Neural cell (in vitro differentiated cells): ENCODE measurements around the gene DGCR8. TPM values are rescaled to one million over a fixed set of nuclear protein-coding genes. Genes with fewer than 3 reads are reported as not detected.

Experiments used
- H2AFZ ChIP-seq: fragments of 200-600, 300-800 bp; sonication (generic), shearing (Covaris generic); 2 replicates; pipeline ENCODE4 v1.6.0; 2014; ENCODE audit warnings: low read depth, mild to moderate bottlenecking, antibody characterized with exemption, low read length, moderate library complexity
- H3F3A ChIP-seq: fragments of 200-600 bp; shearing (Covaris generic); 2 replicates; pipeline ENCODE4 v1.6.1; 2016; ENCODE audit warnings: mild to moderate bottlenecking, moderate library complexity, mixed read lengths, antibody characterized with exemption, low read length; ENCODE audit not compliant: insufficient read depth, poor library complexity, severe bottlenecking
- H3K27ac ChIP-seq: fragments of 200-600, 300-800 bp; sonication (generic), shearing (Covaris generic); 2 replicates; pipeline ENCODE4 v1.5.1; 2014; ENCODE audit warnings: mild to moderate bottlenecking, low read length, moderate library complexity
- H3K27me3 ChIP-seq: fragments of 300-800, 200-600 bp; sonication (generic), shearing (Covaris generic); 2 replicates; pipeline ENCODE4 v1.6.0; 2014; ENCODE audit warnings: mild to moderate bottlenecking, low read depth, low read length, moderate library complexity; ENCODE audit not compliant: insufficient read depth
- H3K36me3 ChIP-seq: fragments of 300-800, 200-600 bp; sonication (generic), shearing (Covaris generic); 2 replicates; pipeline ENCODE4 v1.5.1; 2014; ENCODE audit warnings: mild to moderate bottlenecking, antibody characterized with exemption, low read length, moderate library complexity; ENCODE audit not compliant: insufficient read depth
- H3K4me2 ChIP-seq: fragments of 300-800, 200-600 bp; sonication (generic), shearing (Covaris generic); 2 replicates; pipeline ENCODE4 v1.6.0; 2014; ENCODE audit warnings: mild to moderate bottlenecking, low read length
- H3K4me3 ChIP-seq: fragments of 300-800, 200-600 bp; sonication (generic), shearing (Covaris generic); 2 replicates; pipeline ENCODE4 v1.5.1; 2014; ENCODE audit warnings: mild to moderate bottlenecking, low read length, moderate library complexity
- H3K79me2 ChIP-seq: fragments of 200-600 bp; shearing (Covaris generic); replicated peaks from 2 replicates; pipeline ENCODE4 v1.6.0; 2014; ENCODE audit warnings: mild to moderate bottlenecking, low read length, moderate library complexity; ENCODE audit not compliant: insufficient read depth
- H3K9ac ChIP-seq: fragments of 300-800, 200-600 bp; sonication (generic), shearing (Covaris generic); 2 replicates; pipeline ENCODE4 v1.6.1; 2016; ENCODE audit warnings: mild to moderate bottlenecking, low read length, mixed read lengths
- H3K9me2 ChIP-seq: fragments of 200-600 bp; shearing (Covaris generic); 2 replicates; pipeline ENCODE4 v1.6.1; 2016; ENCODE audit warnings: mild to moderate bottlenecking, low read length, mixed read lengths; ENCODE audit not compliant: insufficient read depth
- H3K9me3 ChIP-seq: fragments of 200-600, 300-800 bp; sonication (generic), shearing (Covaris generic); 2 replicates; pipeline ENCODE4 v1.6.1; 2016; ENCODE audit warnings: mild to moderate bottlenecking, mixed run types, low read length, moderate library complexity, mixed read lengths
- H4K20me1 ChIP-seq: fragments of 200-600 bp; shearing (Covaris generic); 2 replicates; pipeline ENCODE4 v1.6.1; 2016; ENCODE audit warnings: mild to moderate bottlenecking, mixed run types; ENCODE audit not compliant: insufficient read depth
- CTCF ChIP-seq: fragments of 450-650 bp; IDR thresholded peaks from 2 replicates; pipeline ENCODE4 v1.5.1; 2014; ENCODE audit warnings: antibody characterized with exemption, mild to moderate bottlenecking, moderate library complexity; ENCODE audit not compliant: poor library complexity, severe bottlenecking
- EP300 ChIP-seq: fragments of 450-650 bp; conservative IDR thresholded peaks from 2 replicates; pipeline ENCODE4 v1.6.1; 2014; ENCODE audit warnings: antibody characterized with exemption, mild to moderate bottlenecking, moderate library complexity; ENCODE audit not compliant: poor library complexity, severe bottlenecking
- EZH2 ChIP-seq: fragments of 200-600, 300-800 bp; shearing (Covaris generic), sonication (generic); IDR thresholded peaks from 2 replicates; pipeline ENCODE4 v1.6.1; 2014; ENCODE audit warnings: antibody characterized with exemption, low read length, borderline replicate concordance, mild to moderate bottlenecking; ENCODE audit not compliant: insufficient read depth, poor library complexity, severe bottlenecking
- MXI1 ChIP-seq: fragments of 450-650 bp; conservative IDR thresholded peaks from 2 replicates; pipeline ENCODE4 v1.6.1; 2014; ENCODE audit warnings: antibody characterized with exemption, mild to moderate bottlenecking; ENCODE audit not compliant: poor library complexity, severe bottlenecking
- POLR2AphosphoS5 ChIP-seq: IDR thresholded peaks from 2 replicates; pipeline ENCODE4 v1.6.1; 2012
- RAD21 ChIP-seq: fragments of 450-650 bp; conservative IDR thresholded peaks from 2 replicates; pipeline ENCODE4 v1.6.1; 2014; ENCODE audit warnings: antibody characterized with exemption, mild to moderate bottlenecking, moderate library complexity
- SMC3 ChIP-seq: fragments of 450-650 bp; conservative IDR thresholded peaks from 2 replicates; pipeline ENCODE4 v1.6.1; 2014; ENCODE audit warnings: antibody characterized with exemption, mild to moderate bottlenecking, moderate library complexity; ENCODE audit not compliant: poor library complexity
- TAF1 ChIP-seq: IDR thresholded peaks from 2 replicates; pipeline ENCODE4 v1.6.1; 2012; ENCODE audit warnings: low read depth
- polyA plus RNA-seq: library from polyadenylated mRNA; depleted of rRNA; stranded (reverse); fragments of >200 nt; gene quantifications from 2 replicates; pipeline ENCODE4 v1.2.3, GENCODE V29; 2014
- TF ChIP-seq, protein P1 (sequence below): IDR thresholded peaks from 2 replicates; pipeline ENCODE4 v1.6.1; 2012; ENCODE audit warnings: borderline replicate concordance

Gene DGCR8
- polyA plus RNA-seq, 1 donor from 2014 or later: 48.9 TPM

GRCh38 chr22:20151276-20151588, 71.2 kb downstream of the DGCR8 start:
- H3K4me3 ChIP-seq: no peak overlapping the region
- H2AFZ ChIP-seq: no peak overlapping the region
- no peaks in the 10 kb centered on the region for H3K9me3 ChIP-seq
- H3K9me2 ChIP-seq: no peaks in the 10 kb centered on the region
- H3K36me3 ChIP-seq: no peaks in the 10 kb centered on the region
- TF ChIP-seq CTCF: no peak
- TF ChIP-seq MXI1: no peak
- TF ChIP-seq EZH2: no peak
- no peak for TF ChIP-seq TAF1
- no peak for TF ChIP-seq POLR2AphosphoS5
- TF ChIP-seq RAD21: no peak
- TF ChIP-seq, protein P1, sequence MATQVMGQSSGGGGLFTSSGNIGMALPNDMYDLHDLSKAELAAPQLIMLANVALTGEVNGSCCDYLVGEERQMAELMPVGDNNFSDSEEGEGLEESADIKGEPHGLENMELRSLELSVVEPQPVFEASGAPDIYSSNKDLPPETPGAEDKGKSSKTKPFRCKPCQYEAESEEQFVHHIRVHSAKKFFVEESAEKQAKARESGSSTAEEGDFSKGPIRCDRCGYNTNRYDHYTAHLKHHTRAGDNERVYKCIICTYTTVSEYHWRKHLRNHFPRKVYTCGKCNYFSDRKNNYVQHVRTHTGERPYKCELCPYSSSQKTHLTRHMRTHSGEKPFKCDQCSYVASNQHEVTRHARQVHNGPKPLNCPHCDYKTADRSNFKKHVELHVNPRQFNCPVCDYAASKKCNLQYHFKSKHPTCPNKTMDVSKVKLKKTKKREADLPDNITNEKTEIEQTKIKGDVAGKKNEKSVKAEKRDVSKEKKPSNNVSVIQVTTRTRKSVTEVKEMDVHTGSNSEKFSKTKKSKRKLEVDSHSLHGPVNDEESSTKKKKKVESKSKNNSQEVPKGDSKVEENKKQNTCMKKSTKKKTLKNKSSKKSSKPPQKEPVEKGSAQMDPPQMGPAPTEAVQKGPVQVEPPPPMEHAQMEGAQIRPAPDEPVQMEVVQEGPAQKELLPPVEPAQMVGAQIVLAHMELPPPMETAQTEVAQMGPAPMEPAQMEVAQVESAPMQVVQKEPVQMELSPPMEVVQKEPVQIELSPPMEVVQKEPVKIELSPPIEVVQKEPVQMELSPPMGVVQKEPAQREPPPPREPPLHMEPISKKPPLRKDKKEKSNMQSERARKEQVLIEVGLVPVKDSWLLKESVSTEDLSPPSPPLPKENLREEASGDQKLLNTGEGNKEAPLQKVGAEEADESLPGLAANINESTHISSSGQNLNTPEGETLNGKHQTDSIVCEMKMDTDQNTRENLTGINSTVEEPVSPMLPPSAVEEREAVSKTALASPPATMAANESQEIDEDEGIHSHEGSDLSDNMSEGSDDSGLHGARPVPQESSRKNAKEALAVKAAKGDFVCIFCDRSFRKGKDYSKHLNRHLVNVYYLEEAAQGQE: no peak
- no peak for TF ChIP-seq EP300
- H3K27ac ChIP-seq: no peak overlapping the region
- H3F3A ChIP-seq: no peaks in the 10 kb centered on the region
- H3K4me2 ChIP-seq: no peak overlapping the region
- no peaks in the 10 kb centered on the region for H3K79me2 ChIP-seq
- H4K20me1 ChIP-seq: no peaks in the 10 kb centered on the region
- no peaks in the 10 kb centered on the region for H3K27me3 ChIP-seq
- no peak overlapping the region for H3K9ac ChIP-seq

GRCh38 chr22:20152464-20152890, 72.4 kb downstream of the DGCR8 start:
- Histone ChIP-seq H3K36me3 (no peaks in the 10 kb centered on the region), H3K27ac (no peak overlapping the region), H3K79me2 (no peaks in the 10 kb centered on the region), H4K20me1 (no peaks in the 10 kb centered on the region), H3K4me2 (no peak overlapping the region), H3K9ac (no peak overlapping the region), H3K27me3 (no peaks in the 10 kb centered on the region), H2AFZ (no peak overlapping the region), H3K9me2 (no peaks in the 10 kb centered on the region), H3F3A (no peaks in the 10 kb centered on the region), H3K4me3 (no peak overlapping the region), H3K9me3 (no peaks in the 10 kb centered on the region)
- TF ChIP-seq TAF1: no peak
- no peak for TF ChIP-seq EP300
- TF ChIP-seq MXI1: no peak
- no peak for TF ChIP-seq EZH2
- TF ChIP-seq POLR2AphosphoS5: no peak
- no peak for TF ChIP-seq SMC3
- TF ChIP-seq, protein P1: no peak
- TF ChIP-seq CTCF: no peak
- TF ChIP-seq RAD21: no peak
